Tibial nerve (tissue), 4 donors: ENCODE measurements around the gene TBC1D1.

ENCODE experiments used
- CTCF ChIP-seq, 5 experiments: fragments of 200-600 bp in 3 of 5; fragments of 450-650 bp in 2 of 5; sonication (generic) in 3 of 5; IDR thresholded peaks; one replicate each; pipeline ENCODE4 v1.5.1; 2016 to 2019; ENCODE audit warnings: antibody characterized with exemption in 5 of 5, mild to moderate bottlenecking in 3 of 5, moderate library complexity in 2 of 5
- EP300 ChIP-seq, 2 donors: sonication (generic); formaldehyde crosslinking; IDR thresholded peaks; one replicate each; pipeline ENCODE4 v1.6.1; 2017; ENCODE audit warnings: antibody characterized with exemption in 2 of 2, mild to moderate bottlenecking in 1 of 2
- POLR2A ChIP-seq, 2 donors: fragments of 450-650 bp; IDR thresholded peaks; one replicate each; pipeline ENCODE4 v1.6.1; 2017; ENCODE audit warnings: antibody characterized with exemption in 2 of 2, mild to moderate bottlenecking in 2 of 2, moderate library complexity in 2 of 2

DNA sequence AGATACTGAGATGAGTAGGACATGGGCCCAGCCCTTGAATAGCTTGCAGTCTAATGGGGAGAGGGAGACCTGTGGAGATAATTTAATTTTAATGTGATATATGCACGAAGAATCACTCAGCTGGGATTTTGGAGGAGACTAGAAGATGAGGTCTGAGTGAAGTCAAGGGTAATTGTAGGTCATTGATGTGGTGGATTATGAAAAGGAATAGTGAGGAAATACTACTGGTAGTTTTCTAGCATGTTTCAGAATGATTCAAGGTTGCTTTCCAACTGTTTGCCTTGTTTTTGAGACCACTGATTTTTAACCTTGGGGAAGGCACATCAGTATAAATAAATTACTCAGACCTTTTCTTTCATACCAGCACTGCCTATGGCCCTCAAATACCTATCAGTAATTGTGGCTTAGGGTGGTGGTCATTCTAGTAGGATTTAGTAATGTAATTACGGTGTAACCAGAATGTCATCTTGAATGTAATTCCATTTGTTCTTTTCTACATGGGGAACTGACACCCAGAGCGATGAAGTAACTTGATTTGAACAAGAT is 94.9 kb downstream of the TBC1D1 start:
- no peak for TF ChIP-seq CTCF (IDR thresholded peaks at IDR 0.05)
- TF ChIP-seq POLR2A (IDR thresholded peaks at IDR 0.05) = no peak
- no peak for TF ChIP-seq EP300 (IDR thresholded peaks at IDR 0.05)
